Aorta (tissue), 5 donors: ENCODE results near the gene ABCC11. TPM values are rescaled to one million over a fixed set of nuclear protein-coding genes. Genes with fewer than 3 reads are reported as not detected.
"Not testable (repeated sequence)": the region's sequence is repeated elsewhere in the genome, so short reads cannot be mapped to it uniquely, and the experiment has no call there.

Experiments
- ATAC-seq: fragments of 200-7000 bp; cut with Tn5 transposase; one replicate; pipeline ENCODE4 v1.9.1; 2022; ENCODE audit warnings: moderate library complexity; ENCODE audit not compliant: low FRiP score
- DNase-seq, 2 donors: peaks; one replicate each; pipeline ENCODE4 v3.0.0-alpha.2; 2020
- H3K27ac ChIP-seq, 2 donors: one replicate each; pipeline ENCODE4 v1.5.1; 2013; ENCODE audit warnings: low read length in 2 of 2, mild to moderate bottlenecking in 2 of 2, moderate library complexity in 2 of 2, control low read depth in 1 of 2, inconsistent platforms in 1 of 2, low read depth in 1 of 2
- H3K27me3 ChIP-seq, 2 donors: one replicate each; pipeline ENCODE4 v1.6.1; 2013; ENCODE audit warnings: control low read depth in 1 of 2, low read length in 1 of 2, mild to moderate bottlenecking in 1 of 2, moderate library complexity in 1 of 2; ENCODE audit not compliant: insufficient read depth in 2 of 2, control insufficient read depth in 1 of 2
- H3K36me3 ChIP-seq, 2 donors: one replicate each; pipeline ENCODE4 v1.6.1; 2013; ENCODE audit warnings: control low read depth in 1 of 2, low read length in 1 of 2, mild to moderate bottlenecking in 1 of 2; ENCODE audit not compliant: insufficient read depth in 2 of 2, control insufficient read depth in 1 of 2
- H3K4me1 ChIP-seq, 2 donors: one replicate each; pipeline ENCODE4 v1.6.1; 2013; ENCODE audit warnings: low read length in 2 of 2, control low read depth in 1 of 2, mild to moderate bottlenecking in 1 of 2, moderate library complexity in 1 of 2; ENCODE audit not compliant: insufficient read depth in 2 of 2, control insufficient read depth in 1 of 2
- H3K4me3 ChIP-seq, 2 donors: one replicate each; pipeline ENCODE4 v1.5.1; 2013; ENCODE audit warnings: low read length in 2 of 2, control low read depth in 1 of 2, mild to moderate bottlenecking in 1 of 2
- H3K9me3 ChIP-seq: one replicate; pipeline ENCODE4 v1.6.1; 2013; ENCODE audit warnings: mild to moderate bottlenecking, low read length; ENCODE audit not compliant: control insufficient read depth
- WGBS, 2 donors: extraction: QIAGEN DNeasy Blood & Tissue Kit; methylation state at CpG; one replicate each; pipeline ENCODE4 v1.1.7; 2013; 5-methylcytosine and 5-hydroxymethylcytosine counted together
- intact Hi-C, 2 donors: fragments of 100-400 bp; cut with DNase I; formaldehyde crosslinking; loops; one replicate each; pipeline versions ENCODE4 v1.14.2 to v1.15.0; 2022
- polyA plus RNA-seq, 2 donors: library from polyadenylated mRNA; stranded (reverse); fragments of 200-250 nt; gene quantifications; one replicate each; pipeline ENCODE4 v1.2.3, GENCODE V29; 2013
- total RNA-seq, 2 donors: library from RNA; stranded (reverse); fragmentation: NEBNext Ultra II Directional; extraction: Animal tissue kit (Norgen Biotek cat#: 25700); gene quantifications; one replicate each; pipeline ENCODE4 v1.2.1, GENCODE V29; 2021
- donor health status: healthy with polysubstance abuse.
- donor health status: Bipolar disorder and iron deficiency.
- donor health status: DM: no; HTN: no; CAD: no.
- donor health status: DM: no; HTN: no; CAD: no.
- donor health status: DM: yes; HTN: yes; CAD: no.

ABCC11 gene
- total and polyA plus RNA-seq, 4 donors = 0.13 TPM; not detected in 3

GRCh38 chr16:48168075-48168474 is 79.3 kb downstream of the ABCC11 start:
- intact Hi-C loops = loop anchor here (5.0 to 10.0 kb wide), 6 partner anchors 1131 to 1316 kb away; no protein-coding TSS in a partner anchor
- Histone ChIP-seq H3K4me3 (no peak overlapping the region), H3K4me1 (no peaks in the 10 kb centered on the region), H3K36me3 (no peaks in the 10 kb centered on the region), H3K27ac (no peak overlapping the region), H3K9me3 (no peaks in the 10 kb centered on the region), H3K27me3 (no peaks in the 10 kb centered on the region)
- ATAC-seq = no peak
- DNase-seq = no peak
- 85 to 86% methylated on average over 1 of the region's 1 CpG for WGBS, 2 donors

- not testable (repeated sequence) for H3K9me3 ChIP-seq, ATAC-seq, H3K36me3 ChIP-seq, DNase-seq, H3K27ac ChIP-seq, H3K4me1 ChIP-seq, H3K4me3 ChIP-seq, H3K27me3 ChIP-seq
- 89% methylated on average over 5 of the region's 5 CpGs for WGBS, 2 donors
- intact Hi-C loops = loop anchor here (5.0 to 10.0 kb wide), 6 partner anchors 1129 to 1314 kb away; no protein-coding TSS in a partner anchor
These were observed 80.7 kb downstream of the ABCC11 start for GRCh38 chr16:48166617-48167016.

- no peak for ATAC-seq
These were observed 81.3 kb downstream of the ABCC11 start for GRCh38 chr16:48165961-48166578.

GRCh38 chr16:48164907-48165715 is 82.2 kb downstream of the ABCC11 start:
- DNase-seq (peak; percentile 83 to 92), ATAC-seq (peak; percentile 89)
- intact Hi-C loops = loop anchor here (5.0 to 10.0 kb wide), 6 partner anchors 1128 to 1313 kb away; no protein-coding TSS in a partner anchor
- no peak overlapping the region for H3K27ac ChIP-seq
- no peaks in the 10 kb centered on the region for H3K27me3 ChIP-seq
- H3K4me3 ChIP-seq = no peak overlapping the region
- H3K36me3 ChIP-seq = no peaks in the 10 kb centered on the region
- no peaks in the 10 kb centered on the region for H3K9me3 ChIP-seq
- no peaks in the 10 kb centered on the region for H3K4me1 ChIP-seq
- WGBS, 2 donors = 16 to 19% methylated on average over 16 of the region's 16 CpGs

More at GRCh38 chr16:48165961-48166578, 81.3 kb downstream of the ABCC11 start:
- H3K4me1 ChIP-seq = no peaks in the 10 kb centered on the region
- no peaks in the 10 kb centered on the region for H3K9me3 ChIP-seq
- no peak overlapping the region for H3K4me3 ChIP-seq
- DNase-seq = no peak
- no peak overlapping the region for H3K27ac ChIP-seq
- intact Hi-C loops = loop anchor here (5.0 to 10.0 kb wide), 6 partner anchors 1129 to 1314 kb away; no protein-coding TSS in a partner anchor
- 91% methylated on average over 4 of the region's 4 CpGs for WGBS, 2 donors
- no peaks in the 10 kb centered on the region for H3K27me3 ChIP-seq
- H3K36me3 ChIP-seq = no peaks in the 10 kb centered on the region

- Histone ChIP-seq H3K4me1 (no peaks in the 10 kb centered on the region), H3K36me3 (no peaks in the 10 kb centered on the region), H3K27ac (no peak overlapping the region), H3K4me3 (no peak overlapping the region), H3K9me3 (no peaks in the 10 kb centered on the region), H3K27me3 (no peaks in the 10 kb centered on the region)
- intact Hi-C loops = loop anchor here in 1 of 2 donors (10.0 kb wide), 3 partner anchors 1128 to 1308 kb away; no protein-coding TSS in a partner anchor
- ATAC-seq (no peak), DNase-seq (no peak)
- WGBS, 2 donors = 72 to 75% methylated on average over 9 of the region's 9 CpGs
These were observed 84.4 kb downstream of the ABCC11 start for GRCh38 chr16:48162839-48163410.

- Histone ChIP-seq H3K4me3 (no peak overlapping the region), H3K36me3 (no peaks in the 10 kb centered on the region), H3K9me3 (no peaks in the 10 kb centered on the region), H3K27ac (no peak overlapping the region), H3K27me3 (no peaks in the 10 kb centered on the region), H3K4me1 (no peaks in the 10 kb centered on the region)
- ATAC-seq = no peak
- no peak for DNase-seq
- 58 to 65% methylated on average over 4 of the region's 4 CpGs for whole genome bisulfite sequencing, 2 donors
- intact Hi-C loops = loop anchor here in 1 of 2 donors (10.0 kb wide), 3 partner anchors 1127 to 1307 kb away; no protein-coding TSS in a partner anchor
These were observed 85.4 kb downstream of the ABCC11 start for GRCh38 chr16:48161906-48162305.

GRCh38 chr16:48160575-48160974 is 86.8 kb downstream of the ABCC11 start:
- intact Hi-C loops = loop anchor here in 1 of 2 donors (10.0 kb wide), 3 partner anchors 1126 to 1306 kb away; no protein-coding TSS in a partner anchor
- Histone ChIP-seq H3K27ac (no peak overlapping the region), H3K36me3 (no peaks in the 10 kb centered on the region), H3K4me1 (no peaks in the 10 kb centered on the region), H3K4me3 (no peak overlapping the region), H3K27me3 (no peaks in the 10 kb centered on the region), H3K9me3 (no peaks in the 10 kb centered on the region)
- no peak for ATAC-seq
- no peak for DNase-seq
- 81 to 83% methylated on average over 6 of the region's 6 CpGs for WGBS, 2 donors

GRCh38 chr16:48158296-48158695 is 89.0 kb downstream of the ABCC11 start:
- no peak for DNase-seq
- intact Hi-C loops = loop anchor here in 1 of 2 donors (5.0 kb wide), 1 partner anchor 1016 kb away; the partner anchor contains the start of gene NETO2
- WGBS, 2 donors = 59 to 67% methylated on average over 4 of the region's 4 CpGs

More at GRCh38 chr16:48158296-48158695, 89.0 kb downstream of the ABCC11 start:
- Histone ChIP-seq H3K4me3 (no peak overlapping the region), H3K4me1 (no peaks in the 10 kb centered on the region), H3K9me3 (no peaks in the 10 kb centered on the region), H3K36me3 (no peaks in the 10 kb centered on the region), H3K27ac (no peak overlapping the region), H3K27me3 (no peaks in the 10 kb centered on the region)
- no peak for ATAC-seq
